Superior temporal gyrus (tissue), 1 donor: ENCODE data around the gene GLT6D1.
"Not testable (repeated sequence)": the region's sequence is repeated elsewhere in the genome, so short reads cannot be mapped to it uniquely, and the experiment has no call there.

Source experiments
- DNase-seq: peaks from one replicate; pipeline ENCODE4 v3.0.0-alpha.2; 2016; ENCODE audit errors: extremely low spot score

Gene GLT6D1

DNA sequence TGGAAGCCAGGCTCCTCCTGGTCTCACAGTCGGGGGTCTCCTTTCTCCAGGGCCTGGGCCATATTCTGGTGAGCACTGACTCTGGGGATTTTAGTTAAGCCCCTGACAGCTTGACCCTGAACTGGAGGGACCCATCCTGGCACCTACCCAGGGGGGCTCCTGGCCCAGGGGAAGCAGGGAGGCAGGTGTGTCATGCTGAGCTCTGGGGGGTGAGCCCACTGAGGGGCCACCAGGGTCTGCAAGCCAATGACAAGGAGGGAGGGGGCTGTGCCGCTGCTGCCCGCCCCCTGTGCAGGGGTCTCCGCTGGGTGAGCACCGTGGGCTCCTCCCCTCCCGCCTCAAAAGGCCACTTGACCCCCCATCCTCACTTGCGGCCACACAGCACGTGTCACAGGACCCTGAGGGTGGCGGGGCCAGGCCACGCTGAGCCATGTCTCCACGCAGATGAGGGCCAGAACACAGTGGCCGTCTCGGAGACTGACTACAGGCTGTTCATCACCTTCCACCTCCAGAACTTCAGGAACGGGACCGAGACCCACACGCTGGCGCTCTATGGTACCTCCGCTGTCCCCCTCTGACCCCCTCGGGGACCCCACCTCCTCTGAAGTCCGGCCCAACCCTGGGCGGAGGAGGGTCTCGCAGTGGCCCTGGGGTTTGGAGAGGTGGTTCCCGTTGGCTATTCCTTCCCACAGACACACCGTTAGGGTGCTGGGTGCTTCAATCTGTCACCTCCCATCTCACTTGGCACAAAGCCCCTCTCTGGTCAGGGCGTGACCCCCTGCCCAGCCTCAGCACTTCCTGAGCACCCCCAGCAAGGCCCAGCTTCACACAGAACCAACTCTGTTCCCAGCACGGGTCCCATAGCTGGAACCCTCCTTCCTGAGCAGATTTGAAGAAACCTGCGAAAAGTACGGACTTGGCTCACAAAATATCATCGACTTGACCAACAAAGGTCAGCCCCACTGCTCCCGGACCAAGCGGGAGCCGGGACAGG, 25.8 kb upstream of the GLT6D1 start:
- DNase-seq, result no peak

DNA sequence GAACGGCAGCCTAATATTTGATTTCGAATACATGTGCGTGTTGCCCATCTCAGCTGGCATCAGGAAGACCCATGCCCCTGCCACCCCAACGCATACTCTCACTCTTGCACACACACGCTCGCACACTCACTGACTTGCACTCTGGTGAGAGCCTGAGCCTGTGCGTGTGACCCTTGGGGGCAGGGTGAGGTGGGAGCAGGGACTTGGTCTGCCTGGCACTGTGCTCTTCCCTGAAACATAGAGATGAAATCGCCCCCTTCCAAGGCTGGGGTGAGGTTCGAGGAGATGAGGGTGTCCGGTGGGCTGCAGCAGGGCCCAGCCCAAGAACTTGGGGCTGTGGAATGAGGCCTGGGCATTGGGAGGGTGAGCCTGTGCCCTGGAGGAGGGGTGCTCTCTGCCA, 24.9 kb upstream of the GLT6D1 start:
- no peak for DNase-seq

DNA sequence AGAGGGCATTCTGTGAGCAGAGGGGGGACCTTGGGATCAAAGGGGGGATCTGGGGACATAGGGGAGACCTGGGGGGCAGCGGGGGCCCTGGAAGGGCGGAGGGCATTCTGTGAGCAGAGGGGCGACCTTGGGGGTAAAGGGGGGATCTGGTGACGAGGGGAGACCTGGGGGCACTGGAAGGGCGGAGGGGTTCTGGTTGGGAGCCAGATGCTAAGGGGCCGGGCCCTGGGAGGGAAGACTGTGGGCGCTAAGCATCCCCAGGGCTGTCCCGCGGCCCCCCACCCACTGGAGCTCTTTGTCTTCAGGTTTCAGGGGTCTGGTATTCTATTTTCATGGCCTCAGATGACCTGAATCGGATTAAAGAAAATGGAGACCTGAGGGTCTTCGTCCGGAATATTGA, 24.5 kb upstream of the GLT6D1 start:
- DNase-seq, result no peak

DNA sequence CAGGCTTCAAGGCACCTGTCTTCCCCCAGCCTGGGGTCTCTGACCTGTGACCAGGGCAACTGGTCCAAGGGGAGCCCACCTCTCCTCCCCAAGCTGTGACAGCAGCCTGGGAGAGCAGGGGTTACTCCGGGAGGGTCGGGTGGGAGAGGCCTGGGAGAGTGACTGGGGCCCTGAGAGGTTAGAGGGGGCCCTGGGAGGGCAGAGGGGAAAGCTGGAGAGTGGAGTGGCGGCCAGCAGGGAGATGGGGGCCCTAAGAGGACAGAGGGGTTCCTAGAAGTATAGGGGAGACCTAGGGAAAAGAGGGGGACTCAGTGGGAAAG, 24.1 kb upstream of the GLT6D1 start:
- DNase-seq, result no peak

DNA sequence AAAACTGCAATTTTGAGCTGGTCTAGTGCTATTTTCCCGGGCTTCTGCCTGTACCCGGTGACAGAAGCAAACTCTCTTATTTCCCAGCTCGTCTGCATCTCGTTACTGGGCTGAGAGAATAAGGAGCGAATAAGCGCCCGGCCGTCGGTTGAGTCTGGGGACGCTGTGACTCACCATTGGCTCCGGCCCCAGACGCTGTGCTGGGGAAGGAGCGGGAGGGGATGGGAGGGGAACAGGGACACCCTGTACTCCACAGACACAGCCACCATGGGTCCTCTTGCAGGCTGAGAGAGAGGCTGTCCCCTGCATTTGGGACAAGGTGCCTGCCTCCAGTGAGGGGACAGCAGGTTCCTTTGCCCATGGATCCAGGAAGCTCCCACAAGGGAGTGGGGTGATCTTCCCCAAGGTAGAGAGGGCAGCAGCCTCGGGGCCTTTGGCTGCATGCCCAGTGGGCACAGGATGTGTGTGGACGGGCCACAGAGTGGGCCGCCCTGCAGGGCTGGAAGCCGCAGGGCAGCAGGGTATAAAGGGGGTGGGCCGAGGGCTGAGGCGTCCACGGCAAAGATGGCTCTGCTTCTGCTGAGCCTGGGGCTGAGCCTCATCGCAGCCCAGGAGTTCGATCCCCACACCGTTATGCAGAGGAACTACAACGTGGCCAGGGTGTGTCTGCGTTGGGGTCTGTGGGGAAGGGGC, 23.6 kb upstream of the GLT6D1 start, which contains the start of gene LCN9:
TSS of gene LCN9 (plus strand) at position 552 of the 693 bp plus-strand sequence. CDS start at position 565, 13 bp downstream.
- DNase-seq, result peak; percentile 31

DNA sequence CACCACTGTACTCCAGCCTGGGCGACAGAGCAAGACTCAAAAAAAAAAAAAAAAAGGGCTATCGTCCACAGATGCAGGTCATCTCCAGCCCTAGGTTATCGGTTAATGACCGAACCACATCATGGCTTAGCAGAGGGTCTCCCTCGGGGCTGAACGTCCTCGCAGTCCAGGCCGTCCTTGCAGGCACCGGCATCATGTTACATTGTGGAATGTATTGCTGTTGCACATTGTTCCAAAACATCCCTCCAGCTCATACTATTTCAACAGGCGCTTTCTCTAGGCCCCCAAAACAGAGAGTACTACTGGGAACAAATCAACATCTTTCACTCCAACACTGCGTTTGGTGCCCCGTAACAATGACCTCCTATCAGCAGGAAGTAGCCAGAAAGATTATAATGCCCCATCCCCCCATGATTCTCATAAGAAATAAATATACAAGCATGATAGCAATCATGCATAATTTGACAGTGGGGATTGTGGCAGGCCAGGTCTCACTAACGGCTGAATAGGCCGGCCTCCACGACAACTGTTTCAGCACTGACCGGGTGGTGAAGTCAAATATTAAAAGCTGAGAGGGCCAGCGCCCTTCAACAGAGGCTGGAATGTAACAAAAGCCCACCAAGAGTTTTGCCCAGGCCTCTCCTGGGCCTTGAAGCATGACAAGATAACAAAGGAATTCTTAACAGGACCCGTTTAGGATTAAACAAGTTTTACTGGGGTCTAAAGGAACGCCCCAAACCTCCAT, 22.6 kb upstream of the GLT6D1 start:
- no peak for DNase-seq

DNA sequence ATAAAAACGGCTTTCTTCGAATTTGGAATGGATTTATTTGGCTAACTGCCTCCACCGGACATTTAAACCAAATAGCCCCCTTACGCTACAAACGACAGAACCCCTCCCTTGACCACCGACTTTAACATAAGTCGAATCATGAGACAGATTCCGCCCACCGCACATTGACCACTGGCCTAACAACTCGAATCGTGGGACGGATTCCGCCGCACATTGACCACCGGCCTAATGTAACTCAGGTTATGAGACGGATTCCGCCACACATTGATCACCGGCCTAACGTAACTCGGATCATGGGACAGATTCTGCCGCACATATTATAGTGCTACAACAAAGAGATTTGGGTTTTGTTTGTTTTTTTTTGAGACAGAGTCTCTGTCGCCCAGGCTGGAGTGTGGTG, 21.1 kb upstream of the GLT6D1 start:
- DNase-seq, result no peak

DNA sequence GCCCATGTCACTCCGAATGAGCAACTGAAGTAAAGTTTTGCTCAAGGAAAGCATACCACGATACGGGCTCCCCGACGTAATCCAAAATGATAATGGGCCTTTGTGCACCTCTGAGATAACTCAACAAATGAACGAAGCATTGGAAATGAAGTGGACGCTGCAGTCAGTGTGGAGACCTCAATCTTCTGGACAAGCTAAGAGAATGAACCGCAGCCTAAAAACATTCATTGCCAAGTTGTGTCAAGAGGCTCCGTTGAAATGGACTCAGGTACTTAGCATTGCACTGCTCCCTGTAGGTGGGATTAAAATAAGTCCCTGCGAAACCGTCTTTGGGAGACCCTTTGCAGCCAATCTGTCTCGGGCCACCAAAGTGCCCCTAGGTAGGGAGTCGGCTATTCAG, 19.9 kb upstream of the GLT6D1 start:
- no peak for DNase-seq

DNA sequence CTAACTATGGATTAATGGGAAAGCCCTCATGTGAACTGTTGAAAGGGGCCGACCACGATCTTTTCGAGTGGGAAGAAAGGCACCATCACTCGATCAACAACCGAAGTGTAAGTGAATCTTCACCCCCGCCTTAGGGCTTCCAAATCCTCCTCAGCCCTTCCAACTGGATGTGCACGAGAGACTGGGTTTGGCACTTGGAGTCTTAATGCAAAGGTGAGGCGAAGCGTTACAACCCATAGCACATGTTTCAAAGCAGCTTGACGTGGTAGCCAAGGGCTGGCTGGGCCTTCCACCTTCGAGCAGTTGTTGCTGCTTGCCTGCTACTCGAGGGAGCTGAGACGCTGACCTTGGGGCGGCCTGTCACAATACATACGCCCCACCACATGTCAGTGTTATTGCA, 18.1 kb upstream of the GLT6D1 start:
- DNase-seq, result no peak

DNA sequence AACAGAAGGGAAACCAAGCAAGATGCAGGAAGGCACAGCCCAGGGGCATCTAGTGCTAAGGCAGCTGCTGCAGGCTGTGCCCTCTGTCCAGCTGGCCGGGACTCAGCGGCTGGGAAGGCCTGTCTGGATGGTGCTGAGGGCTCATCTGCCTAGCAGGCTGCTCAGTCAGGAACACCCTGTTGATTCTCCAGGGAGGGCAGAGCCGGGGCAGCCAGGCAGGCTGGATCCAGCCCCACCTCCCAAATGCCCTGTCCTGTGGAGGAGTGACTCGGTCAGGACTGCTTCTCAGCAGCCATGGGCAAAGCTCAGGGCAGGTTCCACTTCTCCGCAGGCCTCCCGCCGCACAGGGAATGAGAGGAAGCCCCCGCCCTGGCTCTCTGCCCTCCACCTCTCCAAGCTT, 16.0 kb upstream of the GLT6D1 start:
- DNase-seq, result no peak

DNA sequence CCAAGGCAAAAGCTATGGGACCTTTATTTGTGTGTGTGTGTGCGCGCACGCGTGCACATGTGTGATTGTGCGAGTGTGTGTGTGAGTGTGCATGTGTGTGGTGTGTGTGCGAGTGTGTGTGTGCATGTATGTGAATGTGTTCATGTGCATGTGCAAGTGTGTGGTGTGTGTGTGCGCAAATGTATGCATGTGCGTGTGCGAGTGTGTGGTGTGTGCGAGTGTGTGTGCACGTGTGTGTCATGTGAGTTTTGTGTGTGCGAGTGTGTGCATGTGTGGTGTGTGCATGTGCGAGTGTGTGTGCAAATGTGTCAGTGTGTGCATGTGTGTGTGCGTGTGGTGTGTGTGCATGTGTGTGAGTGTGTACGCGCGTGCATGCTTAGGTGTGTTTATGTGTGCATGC, 11.1 kb upstream of the GLT6D1 start:
- no peak for DNase-seq

DNA sequence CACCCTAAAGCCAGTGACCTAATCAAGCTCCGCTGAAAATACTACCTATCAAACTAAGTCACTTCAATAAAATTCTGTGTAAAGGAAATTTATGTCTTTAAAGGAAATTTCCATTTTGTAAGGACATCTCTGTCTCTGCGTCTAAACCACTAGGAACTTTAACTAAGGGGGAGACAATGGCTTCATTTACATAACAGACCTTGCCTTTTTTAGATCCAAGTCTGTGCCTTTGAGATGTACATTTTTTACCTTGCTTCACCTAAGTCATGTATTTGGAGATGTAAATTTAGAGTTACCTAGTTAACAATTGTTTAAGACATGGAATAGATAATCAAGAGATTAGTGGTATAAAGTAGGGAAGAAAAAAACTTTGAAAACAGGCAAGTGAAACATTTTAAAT, 10.2 kb upstream of the GLT6D1 start:
- no peak for DNase-seq

DNA sequence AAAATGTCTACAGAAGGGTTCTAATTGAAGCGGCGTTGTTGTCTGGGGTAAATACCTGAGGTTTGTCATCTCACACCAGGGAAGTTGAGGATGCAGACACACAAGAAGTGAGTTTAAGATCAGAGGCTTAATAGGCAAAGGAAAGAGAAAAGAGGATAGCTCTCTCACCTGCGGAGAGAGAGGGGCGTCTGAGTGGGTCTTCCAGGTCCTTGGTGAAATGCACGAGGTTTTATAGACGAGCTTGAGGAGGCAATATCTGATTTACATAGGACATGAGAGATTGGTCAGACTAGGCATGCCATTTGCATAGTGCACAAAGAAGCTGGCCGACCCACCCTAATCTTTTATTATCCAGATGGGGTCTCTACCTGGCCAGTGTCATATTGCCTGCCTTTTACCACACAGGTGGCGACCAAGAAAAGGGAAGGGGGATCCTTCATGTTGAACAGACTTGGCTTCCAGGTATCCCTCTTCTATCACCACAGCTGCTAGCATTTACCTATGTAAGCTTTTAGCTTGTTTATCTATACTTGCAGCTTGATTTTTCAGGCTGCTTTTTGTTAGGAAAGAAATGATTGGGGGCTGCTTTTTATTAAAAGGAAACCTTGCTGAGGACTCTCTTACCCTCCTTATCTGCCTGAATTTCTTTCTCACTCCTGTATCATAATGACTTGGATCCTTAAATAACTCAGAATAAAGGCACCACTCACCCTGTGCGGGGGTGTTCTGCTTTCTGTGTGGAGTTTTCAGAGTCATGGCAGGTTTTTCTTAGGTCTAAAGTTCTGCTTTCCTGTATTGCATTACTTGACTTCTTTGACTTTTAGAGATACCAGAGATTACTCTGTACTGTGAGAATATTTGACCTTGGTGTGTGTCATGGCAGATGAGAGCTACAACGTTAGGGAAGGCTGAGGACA, 9.4 kb upstream of the GLT6D1 start:
- DNase-seq, result no peak

DNA sequence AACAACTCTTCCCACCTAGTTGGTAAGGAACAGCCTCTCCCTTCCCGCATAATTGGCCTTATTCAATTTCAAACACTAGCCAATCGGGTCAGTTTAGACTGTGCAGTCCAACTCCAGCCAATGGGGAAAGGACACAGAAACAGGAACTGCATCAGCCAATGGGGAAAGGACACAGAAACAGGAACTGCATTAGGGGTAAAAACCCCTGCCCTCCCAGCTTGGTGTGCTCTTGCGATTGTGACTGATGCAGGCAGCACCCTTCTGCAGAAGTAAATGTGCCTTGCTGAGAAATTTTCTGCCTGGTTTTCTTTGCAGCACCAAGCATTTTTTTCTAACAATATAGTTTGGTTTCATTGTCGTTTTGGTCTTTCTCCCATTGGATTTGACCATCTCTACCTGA, 8.5 kb upstream of the GLT6D1 start:
- no peak for DNase-seq

DNA sequence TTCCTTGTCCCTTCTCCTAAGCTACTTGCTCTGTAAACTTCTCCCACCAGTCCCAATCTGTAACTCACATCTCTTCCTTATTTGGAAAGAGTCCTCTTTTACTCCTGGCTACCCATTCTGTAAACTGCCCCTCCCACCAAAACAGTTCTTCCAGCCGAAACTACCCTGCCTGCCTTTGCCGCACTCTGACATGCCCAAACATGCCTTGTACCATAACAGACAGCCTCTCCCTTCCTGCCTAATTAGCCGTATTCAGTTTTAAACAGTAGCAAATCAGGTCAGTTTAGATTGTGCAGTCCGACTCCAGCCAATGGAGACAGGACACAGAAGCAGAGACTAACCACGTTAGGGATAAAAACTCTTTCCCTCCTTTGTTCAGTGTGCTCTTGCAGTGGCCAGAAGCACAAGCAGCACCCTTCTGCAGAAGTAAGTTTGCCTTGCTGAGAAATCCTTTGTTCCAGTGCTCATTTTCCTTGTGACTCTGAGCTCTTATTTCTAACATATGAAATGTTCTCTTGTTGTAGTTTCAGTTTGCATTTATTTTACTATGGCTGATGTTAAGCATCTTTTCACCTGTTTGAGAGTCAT, 5.4 kb upstream of the GLT6D1 start:
- no peak for DNase-seq

DNA sequence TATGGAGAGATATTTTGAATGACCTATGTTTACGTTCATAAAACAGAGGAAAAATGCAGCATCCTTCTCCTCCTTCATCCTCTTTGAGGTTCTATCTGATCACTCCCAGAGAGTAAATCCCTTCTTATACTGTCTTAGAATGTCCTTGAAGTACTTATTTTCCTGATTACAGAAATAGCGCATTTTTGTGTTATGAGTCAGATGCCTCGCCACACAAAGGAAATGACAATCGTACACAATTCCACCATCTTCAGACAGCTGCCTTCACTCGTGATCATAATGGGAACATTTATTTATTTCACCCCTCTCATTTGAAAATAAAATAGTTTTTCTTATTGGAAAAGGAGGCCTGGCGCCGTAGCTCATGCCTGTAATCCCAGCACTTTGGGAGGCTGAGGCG, 2.4 kb upstream of the GLT6D1 start:
- DNase-seq, result no peak

DNA sequence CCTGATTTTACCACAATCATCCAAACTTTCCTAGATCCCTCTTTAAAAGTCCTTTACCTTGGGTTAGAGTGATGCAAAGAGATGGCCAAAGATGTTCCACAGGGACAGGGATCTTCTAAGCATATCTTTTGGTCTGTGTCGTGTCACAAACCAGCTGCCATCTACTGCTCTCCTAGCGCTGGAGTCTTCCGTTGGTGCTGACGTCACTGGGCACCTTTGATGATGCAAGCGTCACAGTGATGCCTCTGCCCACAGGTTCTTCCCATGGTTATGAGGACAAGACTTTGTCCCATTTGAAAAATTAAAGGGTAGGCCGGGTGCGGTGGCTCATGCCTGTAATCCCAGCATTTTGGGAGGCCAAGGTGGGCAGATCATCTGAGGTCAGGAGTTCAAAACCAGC, 1.7 kb upstream of the GLT6D1 start:
- DNase-seq, result no peak

DNA sequence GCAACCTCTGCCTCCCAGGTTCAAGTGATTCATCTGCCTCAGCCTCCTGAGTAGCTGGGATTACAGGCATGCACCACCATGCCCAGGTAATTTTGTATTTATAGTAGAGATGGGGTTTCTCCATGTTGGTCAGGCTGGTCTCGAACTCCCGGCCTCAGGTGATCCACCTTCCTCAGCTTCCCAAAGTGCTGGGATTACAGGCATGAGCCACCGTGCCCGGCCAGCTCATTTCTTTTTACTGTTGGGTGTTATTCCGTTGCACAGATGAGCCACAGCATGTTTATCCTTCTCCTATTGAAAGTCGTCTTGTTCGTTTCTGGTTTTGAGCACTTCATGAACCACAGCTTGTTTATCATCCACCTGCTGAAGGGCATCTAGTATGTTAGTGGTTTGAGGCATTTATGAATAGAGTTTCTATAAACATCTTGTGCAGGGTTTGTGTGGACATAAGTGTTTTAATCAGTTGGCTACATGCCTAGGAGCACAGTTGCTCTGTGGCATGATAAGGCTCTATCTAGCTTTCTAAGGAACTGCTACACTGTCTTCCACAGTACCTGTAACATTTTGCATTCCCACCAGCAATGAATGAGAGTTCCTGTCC, 2.3 kb downstream of the GLT6D1 start:
- not testable (repeated sequence) for DNase-seq

DNA sequence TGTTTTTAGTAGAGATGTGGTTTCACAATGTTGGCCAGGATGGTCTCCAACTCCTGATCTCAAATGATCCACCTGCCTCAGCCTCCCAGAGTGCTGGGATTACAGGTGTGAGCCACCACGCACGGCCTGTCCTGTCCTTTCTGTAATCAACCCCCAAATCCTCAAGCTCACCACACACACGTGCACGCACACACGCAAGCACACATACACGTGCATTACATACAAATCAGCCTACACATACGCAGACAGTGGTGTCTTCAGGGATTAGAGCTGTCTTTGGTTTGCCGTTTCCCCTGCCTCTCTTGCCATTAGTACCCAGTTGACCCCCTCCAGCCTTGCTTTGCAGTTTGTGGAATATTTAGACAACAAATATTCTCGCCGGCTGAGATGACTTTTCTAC, 6.5 kb downstream of the GLT6D1 start:
- no peak for DNase-seq

DNA sequence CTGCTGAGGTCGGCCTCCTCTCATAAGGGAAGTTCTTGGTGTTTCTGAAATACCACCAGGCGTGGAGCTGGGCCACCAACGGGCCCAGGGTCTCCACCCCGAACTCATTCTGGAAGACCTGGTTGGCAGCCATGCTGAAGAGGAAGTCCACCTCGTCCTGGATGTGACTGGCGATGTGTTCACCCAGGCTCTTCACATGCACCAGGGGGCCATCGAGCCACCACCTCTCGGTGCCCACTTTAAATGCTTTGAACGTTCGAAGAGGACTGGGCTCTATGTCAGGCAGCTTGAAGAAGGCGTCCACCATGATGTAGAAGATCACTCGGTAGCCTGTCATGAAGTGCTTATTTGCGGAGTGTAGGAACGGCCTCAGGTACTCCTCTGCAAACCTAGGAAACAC, 15.1 kb downstream of the GLT6D1 start:
- DNase-seq, result no peak
